Sigmoid colon (tissue), 4 donors: ENCODE data around the gene MEGF11.

ENCODE experiments used
- EP300 ChIP-seq, 4 donors: sonication (generic); formaldehyde crosslinking; IDR thresholded peaks; one replicate each; pipeline ENCODE4 v1.6.1; 2017; ENCODE audit warnings: antibody characterized with exemption in 4 of 4
- POLR2A ChIP-seq, 2 donors: fragments of 450-650 bp; IDR thresholded peaks; one replicate each; pipeline ENCODE4 v1.6.1; 2016; ENCODE audit warnings: antibody characterized with exemption in 2 of 2, mild to moderate bottlenecking in 2 of 2, moderate library complexity in 2 of 2
- POLR2AphosphoS5 ChIP-seq, 4 donors: sonication (generic); formaldehyde crosslinking; IDR thresholded peaks; one replicate each; pipeline ENCODE4 v1.6.1; 2017; ENCODE audit warnings: antibody characterized with exemption in 4 of 4
- TF ChIP-seq, protein P1 (sequence below), 4 experiments: fragments of 450-650 bp in 3 of 4; fragments of 200-600 bp in 1 of 4; IDR thresholded peaks; one replicate each; pipeline ENCODE4 v1.5.1; 2016 to 2019; ENCODE audit warnings: antibody characterized with exemption in 4 of 4, mild to moderate bottlenecking in 3 of 4, moderate library complexity in 2 of 4

- TF ChIP-seq, protein P1, sequence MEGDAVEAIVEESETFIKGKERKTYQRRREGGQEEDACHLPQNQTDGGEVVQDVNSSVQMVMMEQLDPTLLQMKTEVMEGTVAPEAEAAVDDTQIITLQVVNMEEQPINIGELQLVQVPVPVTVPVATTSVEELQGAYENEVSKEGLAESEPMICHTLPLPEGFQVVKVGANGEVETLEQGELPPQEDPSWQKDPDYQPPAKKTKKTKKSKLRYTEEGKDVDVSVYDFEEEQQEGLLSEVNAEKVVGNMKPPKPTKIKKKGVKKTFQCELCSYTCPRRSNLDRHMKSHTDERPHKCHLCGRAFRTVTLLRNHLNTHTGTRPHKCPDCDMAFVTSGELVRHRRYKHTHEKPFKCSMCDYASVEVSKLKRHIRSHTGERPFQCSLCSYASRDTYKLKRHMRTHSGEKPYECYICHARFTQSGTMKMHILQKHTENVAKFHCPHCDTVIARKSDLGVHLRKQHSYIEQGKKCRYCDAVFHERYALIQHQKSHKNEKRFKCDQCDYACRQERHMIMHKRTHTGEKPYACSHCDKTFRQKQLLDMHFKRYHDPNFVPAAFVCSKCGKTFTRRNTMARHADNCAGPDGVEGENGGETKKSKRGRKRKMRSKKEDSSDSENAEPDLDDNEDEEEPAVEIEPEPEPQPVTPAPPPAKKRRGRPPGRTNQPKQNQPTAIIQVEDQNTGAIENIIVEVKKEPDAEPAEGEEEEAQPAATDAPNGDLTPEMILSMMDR (IDR thresholded peaks at IDR 0.05), result no peak
- TF ChIP-seq POLR2A (IDR thresholded peaks at IDR 0.05), result no peak
- no peak for TF ChIP-seq POLR2AphosphoS5 (IDR thresholded peaks at IDR 0.05)
- no peak for TF ChIP-seq EP300 (IDR thresholded peaks at IDR 0.05)
Measured at GRCh38 chr15:66276546-66276945, 23.0 kb upstream of the MEGF11 start.
